Ishikawa (cell line): ENCODE measurements around the gene CTAG1B.
"Not testable (repeated sequence)": the region's sequence is repeated elsewhere in the genome, so short reads cannot be mapped to it uniquely, and the experiment has no call there.

Source experiments
- CEBPB ChIP-seq: IDR thresholded peaks from 2 replicates; pipeline ENCODE4 v1.6.1; 2012
- CREB1 ChIP-seq: IDR thresholded peaks from 2 replicates; pipeline ENCODE4 v1.6.1; 2012; ENCODE audit warnings: low read depth
- EGR1 ChIP-seq: IDR thresholded peaks from 2 replicates; pipeline ENCODE4 v1.6.1; 2012
- EP300 ChIP-seq: IDR thresholded peaks from 2 replicates; pipeline ENCODE4 v1.6.1; 2012; ENCODE audit warnings: borderline replicate concordance
- FOXM1 ChIP-seq: IDR thresholded peaks from 2 replicates; pipeline ENCODE4 v1.6.1; 2012; ENCODE audit warnings: low read depth, borderline replicate concordance
- MAX ChIP-seq: IDR thresholded peaks from 2 replicates; pipeline ENCODE4 v1.6.1; 2012
- NFIC ChIP-seq: IDR thresholded peaks from 2 replicates; pipeline ENCODE4 v1.6.1; 2012
- RAD21 ChIP-seq: IDR thresholded peaks from 2 replicates; pipeline ENCODE4 v1.6.1; 2012; ENCODE audit warnings: low read depth
- REST ChIP-seq: IDR thresholded peaks from 2 replicates; pipeline ENCODE4 v1.6.1; 2012; ENCODE audit warnings: low read depth, mild to moderate bottlenecking
- TAF1 ChIP-seq: IDR thresholded peaks from 2 replicates; pipeline ENCODE4 v1.6.1; 2012; ENCODE audit warnings: low read depth, mild to moderate bottlenecking
- TCF12 ChIP-seq: IDR thresholded peaks from 2 replicates; pipeline ENCODE4 v1.6.1; 2012; ENCODE audit warnings: low read depth
- TEAD4 ChIP-seq: IDR thresholded peaks from 2 replicates; pipeline ENCODE4 v1.6.1; 2012
- USF1 ChIP-seq: IDR thresholded peaks from 2 replicates; pipeline ENCODE4 v1.6.1; 2012
- YY1 ChIP-seq: IDR thresholded peaks from 2 replicates; pipeline ENCODE4 v1.6.1; 2012; ENCODE audit warnings: low read depth
- ZBTB7A ChIP-seq: IDR thresholded peaks from 2 replicates; pipeline ENCODE4 v1.6.1; 2012; ENCODE audit warnings: low read depth

The CTAG1B gene

GRCh38 chrX:154654925-154655324 is 35.8 kb upstream of the CTAG1B start:
- TF ChIP-seq USF1 (no peak), NFIC (no peak), CREB1 (no peak), CEBPB (no peak), ZBTB7A (no peak), EGR1 (no peak), REST (no peak), TEAD4 (no peak), FOXM1 (no peak), MAX (no peak), EP300 (no peak), RAD21 (no peak), TAF1 (no peak)

- TF ChIP-seq TEAD4 (no peak), CEBPB (no peak), EGR1 (no peak), YY1 (no peak), NFIC (no peak), RAD21 (no peak)
Measured at GRCh38 chrX:154654372-154654771, 35.3 kb upstream of the CTAG1B start.

- TF ChIP-seq TEAD4, RAD21, NFIC: not testable (repeated sequence)
Measured at GRCh38 chrX:154653413-154653812, 34.3 kb upstream of the CTAG1B start, which contains the start of gene CTAG2. TSS of gene CTAG2 (minus strand) at chrX:154653579. CDS start at chrX:154653515, 64 bp downstream.

- TF ChIP-seq NFIC (no peak), EGR1 (no peak), ZBTB7A (no peak), TEAD4 (no peak), TAF1 (no peak), CREB1 (no peak), FOXM1 (no peak), RAD21 (no peak)
Measured at GRCh38 chrX:154653048-154653401, 33.9 kb upstream of the CTAG1B start.

- TF ChIP-seq TEAD4: no peak
- no peak for TF ChIP-seq TCF12
- TF ChIP-seq ZBTB7A: no peak
- no peak for TF ChIP-seq MAX
- no peak for TF ChIP-seq EP300
- TF ChIP-seq TAF1: no peak
- no peak for TF ChIP-seq YY1
- no peak for TF ChIP-seq FOXM1
- no peak for TF ChIP-seq EGR1
- no peak for TF ChIP-seq RAD21
- no peak for TF ChIP-seq CREB1
- no peak for TF ChIP-seq USF1
- no peak for TF ChIP-seq NFIC
- TF ChIP-seq CEBPB: no peak
- TF ChIP-seq REST: no peak
Measured at GRCh38 chrX:154652311-154653047, 33.4 kb upstream of the CTAG1B start.

GRCh38 chrX:154650221-154650510 is 31.1 kb upstream of the CTAG1B start:
- TF ChIP-seq NFIC (no peak), RAD21 (no peak), CREB1 (no peak), TCF12 (no peak), EGR1 (no peak), REST (no peak), YY1 (no peak), MAX (no peak), TEAD4 (no peak), ZBTB7A (no peak), EP300 (no peak), FOXM1 (no peak), CEBPB (no peak), TAF1 (no peak), USF1 (no peak)
